HL-60 (cell line): ENCODE results near the gene ARRDC4.

Experiments used
- GABPA ChIP-seq: IDR thresholded peaks from 2 replicates; pipeline ENCODE4 v1.6.1; 2012; ENCODE audit warnings: low read depth
- POLR2AphosphoS5 ChIP-seq: IDR thresholded peaks from 2 replicates; pipeline ENCODE4 v1.6.1; 2012; ENCODE audit warnings: low read depth
- REST ChIP-seq: IDR thresholded peaks from 2 replicates; pipeline ENCODE4 v1.6.1; 2012; ENCODE audit warnings: low read depth; ENCODE audit not compliant: insufficient replicate concordance
- SPI1 ChIP-seq: IDR thresholded peaks from 2 replicates; pipeline ENCODE4 v1.6.1; 2012; ENCODE audit warnings: low read depth, mild to moderate bottlenecking, borderline replicate concordance
- TF ChIP-seq, protein P1 (sequence below): IDR thresholded peaks from one replicate; pipeline ENCODE4 v1.5.1; 2011; ENCODE audit warnings: low read length, control low read depth, inconsistent platforms; ENCODE audit not compliant: insufficient read depth

DNA sequence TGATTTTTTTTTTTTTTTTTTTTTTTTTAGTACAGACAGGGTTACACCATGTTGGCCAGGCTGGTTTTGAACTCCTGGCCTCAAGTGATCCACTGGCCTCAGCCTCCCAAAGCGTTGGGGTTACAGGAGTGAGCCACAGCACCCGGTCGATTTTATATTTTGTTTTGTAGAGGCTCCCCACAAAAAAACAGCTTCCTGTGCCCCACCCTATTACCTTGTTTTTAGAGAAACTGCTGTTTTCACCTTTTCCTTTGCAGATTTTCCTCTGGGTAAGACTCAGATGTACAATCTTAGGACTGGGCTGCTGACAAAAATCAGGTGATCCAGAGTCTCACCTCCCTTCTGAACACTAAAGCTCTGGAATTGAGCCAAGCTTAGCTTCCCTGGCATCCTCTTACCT is 20.6 kb downstream of the ARRDC4 start:
- TF ChIP-seq, protein P1, sequence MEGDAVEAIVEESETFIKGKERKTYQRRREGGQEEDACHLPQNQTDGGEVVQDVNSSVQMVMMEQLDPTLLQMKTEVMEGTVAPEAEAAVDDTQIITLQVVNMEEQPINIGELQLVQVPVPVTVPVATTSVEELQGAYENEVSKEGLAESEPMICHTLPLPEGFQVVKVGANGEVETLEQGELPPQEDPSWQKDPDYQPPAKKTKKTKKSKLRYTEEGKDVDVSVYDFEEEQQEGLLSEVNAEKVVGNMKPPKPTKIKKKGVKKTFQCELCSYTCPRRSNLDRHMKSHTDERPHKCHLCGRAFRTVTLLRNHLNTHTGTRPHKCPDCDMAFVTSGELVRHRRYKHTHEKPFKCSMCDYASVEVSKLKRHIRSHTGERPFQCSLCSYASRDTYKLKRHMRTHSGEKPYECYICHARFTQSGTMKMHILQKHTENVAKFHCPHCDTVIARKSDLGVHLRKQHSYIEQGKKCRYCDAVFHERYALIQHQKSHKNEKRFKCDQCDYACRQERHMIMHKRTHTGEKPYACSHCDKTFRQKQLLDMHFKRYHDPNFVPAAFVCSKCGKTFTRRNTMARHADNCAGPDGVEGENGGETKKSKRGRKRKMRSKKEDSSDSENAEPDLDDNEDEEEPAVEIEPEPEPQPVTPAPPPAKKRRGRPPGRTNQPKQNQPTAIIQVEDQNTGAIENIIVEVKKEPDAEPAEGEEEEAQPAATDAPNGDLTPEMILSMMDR: no peak
- TF ChIP-seq GABPA (no peak), POLR2AphosphoS5 (no peak), REST (no peak), SPI1 (no peak)
